Measurements from ENCODE around the gene SPOP. TPM values are rescaled to one million over a fixed set of nuclear protein-coding genes. Genes with fewer than 3 reads are reported as not detected.

SPOP gene
- total RNA-seq, 1 donor from 2014 or later: 58.0 TPM

DNA sequence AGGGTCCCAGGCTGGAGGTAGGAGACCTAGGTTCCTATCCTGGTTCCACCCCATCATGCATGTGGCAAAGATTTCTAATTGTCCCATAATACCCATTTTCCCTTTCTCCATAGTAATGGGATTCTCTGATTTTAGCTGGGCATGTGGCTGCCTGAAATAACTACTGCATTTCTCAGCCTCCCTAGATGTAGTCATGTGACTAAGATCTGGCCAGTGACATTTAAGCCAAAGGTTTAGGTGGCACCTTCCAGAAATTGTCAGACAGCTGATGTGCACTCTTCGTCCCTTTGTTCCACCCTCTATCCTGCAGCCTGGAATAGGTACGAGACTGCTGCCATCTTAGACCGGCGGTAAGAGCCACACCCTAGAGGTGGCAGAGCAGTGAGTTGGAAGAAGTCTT, 94.0 kb downstream of the SPOP start:
- Mint-ChIP-seq H3K36me3 (ENCODE audit: insufficient read depth) (peaks cover 1% of the 10 kb centered on the region), H3K27me3 (peaks cover 5% of the 10 kb centered on the region), H3K9me3 (ENCODE audit: low read depth) (no peaks in the 10 kb centered on the region), H3K4me1 (ENCODE audit: low read depth) (no peaks in the 10 kb centered on the region), H3K4me3 (ENCODE audit: low read depth) (no peak overlapping the region), H3K27ac (no peak overlapping the region)
- DNase-seq (ENCODE audit: low spot score, unreplicated experiment): no peak
- TF ChIP-seq, protein P1, sequence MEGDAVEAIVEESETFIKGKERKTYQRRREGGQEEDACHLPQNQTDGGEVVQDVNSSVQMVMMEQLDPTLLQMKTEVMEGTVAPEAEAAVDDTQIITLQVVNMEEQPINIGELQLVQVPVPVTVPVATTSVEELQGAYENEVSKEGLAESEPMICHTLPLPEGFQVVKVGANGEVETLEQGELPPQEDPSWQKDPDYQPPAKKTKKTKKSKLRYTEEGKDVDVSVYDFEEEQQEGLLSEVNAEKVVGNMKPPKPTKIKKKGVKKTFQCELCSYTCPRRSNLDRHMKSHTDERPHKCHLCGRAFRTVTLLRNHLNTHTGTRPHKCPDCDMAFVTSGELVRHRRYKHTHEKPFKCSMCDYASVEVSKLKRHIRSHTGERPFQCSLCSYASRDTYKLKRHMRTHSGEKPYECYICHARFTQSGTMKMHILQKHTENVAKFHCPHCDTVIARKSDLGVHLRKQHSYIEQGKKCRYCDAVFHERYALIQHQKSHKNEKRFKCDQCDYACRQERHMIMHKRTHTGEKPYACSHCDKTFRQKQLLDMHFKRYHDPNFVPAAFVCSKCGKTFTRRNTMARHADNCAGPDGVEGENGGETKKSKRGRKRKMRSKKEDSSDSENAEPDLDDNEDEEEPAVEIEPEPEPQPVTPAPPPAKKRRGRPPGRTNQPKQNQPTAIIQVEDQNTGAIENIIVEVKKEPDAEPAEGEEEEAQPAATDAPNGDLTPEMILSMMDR (IDR thresholded peaks at IDR 0.05; ENCODE audit: unreplicated experiment): no peak

DNA sequence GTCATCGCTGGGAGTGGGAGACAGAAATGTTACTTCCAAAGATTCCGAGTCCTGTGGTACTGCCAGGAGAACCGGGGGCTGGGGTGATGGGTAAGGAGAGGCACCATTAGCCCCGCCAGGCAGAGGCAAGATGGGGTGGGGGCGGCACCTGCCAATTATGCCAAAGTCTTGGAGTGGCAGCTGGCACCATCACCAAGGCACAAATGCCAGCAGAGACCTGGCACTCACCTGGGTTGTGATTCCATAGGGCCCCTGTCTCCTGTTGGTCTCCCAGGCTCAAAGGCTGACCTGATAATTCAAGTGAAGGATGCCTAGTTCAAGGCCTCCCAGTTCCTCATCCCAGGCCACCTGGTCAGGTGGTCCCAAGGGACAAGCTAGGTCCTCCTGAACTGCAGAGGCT, 94.7 kb downstream of the SPOP start:
- peaks cover 1% of the 10 kb centered on the region for H3K36me3 Mint-ChIP-seq (ENCODE audit: insufficient read depth)
- TF ChIP-seq, protein P1 (IDR thresholded peaks at IDR 0.05; ENCODE audit: unreplicated experiment): no peak
- peaks cover 9% of the 10 kb centered on the region for H3K27me3 Mint-ChIP-seq
- H3K9me3 Mint-ChIP-seq (ENCODE audit: low read depth): no peaks in the 10 kb centered on the region
- no peak for DNase-seq (ENCODE audit: low spot score, unreplicated experiment)
- H3K27ac Mint-ChIP-seq: no peak overlapping the region
- H3K4me1 Mint-ChIP-seq (ENCODE audit: low read depth): no peaks in the 10 kb centered on the region
- H3K4me3 Mint-ChIP-seq (ENCODE audit: low read depth): no peak overlapping the region

DNA sequence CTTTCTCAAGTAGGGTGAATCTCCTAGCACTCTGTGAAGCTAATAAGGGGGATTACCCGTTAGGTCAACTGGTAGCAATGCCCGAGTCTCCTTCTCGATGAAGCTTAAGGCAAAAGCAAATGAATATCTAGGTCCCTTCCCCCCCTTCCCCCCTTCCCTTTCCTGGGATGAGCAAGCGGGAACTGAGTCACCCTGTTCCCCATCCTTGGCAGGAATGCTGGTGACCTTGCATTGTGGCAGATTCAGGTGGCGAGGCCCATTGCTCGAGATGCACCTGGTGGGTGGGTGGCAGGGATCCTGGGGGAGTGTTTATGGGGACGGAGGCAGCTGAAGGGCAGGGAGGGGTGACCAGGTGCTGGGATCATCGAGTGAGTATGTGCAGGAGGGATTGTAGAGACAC, 95.1 kb downstream of the SPOP start:
- H3K36me3 Mint-ChIP-seq (ENCODE audit: insufficient read depth): peaks cover 1% of the 10 kb centered on the region
- H3K4me3 Mint-ChIP-seq (ENCODE audit: low read depth): no peak overlapping the region
- TF ChIP-seq, protein P1 (IDR thresholded peaks at IDR 0.05; ENCODE audit: unreplicated experiment): no peak
- no peak for DNase-seq (ENCODE audit: low spot score, unreplicated experiment)
- H3K27ac Mint-ChIP-seq: no peak overlapping the region
- no peaks in the 10 kb centered on the region for H3K4me1 Mint-ChIP-seq (ENCODE audit: low read depth)
- H3K9me3 Mint-ChIP-seq (ENCODE audit: low read depth): no peaks in the 10 kb centered on the region
- H3K27me3 Mint-ChIP-seq: peaks cover 13% of the 10 kb centered on the region

DNA sequence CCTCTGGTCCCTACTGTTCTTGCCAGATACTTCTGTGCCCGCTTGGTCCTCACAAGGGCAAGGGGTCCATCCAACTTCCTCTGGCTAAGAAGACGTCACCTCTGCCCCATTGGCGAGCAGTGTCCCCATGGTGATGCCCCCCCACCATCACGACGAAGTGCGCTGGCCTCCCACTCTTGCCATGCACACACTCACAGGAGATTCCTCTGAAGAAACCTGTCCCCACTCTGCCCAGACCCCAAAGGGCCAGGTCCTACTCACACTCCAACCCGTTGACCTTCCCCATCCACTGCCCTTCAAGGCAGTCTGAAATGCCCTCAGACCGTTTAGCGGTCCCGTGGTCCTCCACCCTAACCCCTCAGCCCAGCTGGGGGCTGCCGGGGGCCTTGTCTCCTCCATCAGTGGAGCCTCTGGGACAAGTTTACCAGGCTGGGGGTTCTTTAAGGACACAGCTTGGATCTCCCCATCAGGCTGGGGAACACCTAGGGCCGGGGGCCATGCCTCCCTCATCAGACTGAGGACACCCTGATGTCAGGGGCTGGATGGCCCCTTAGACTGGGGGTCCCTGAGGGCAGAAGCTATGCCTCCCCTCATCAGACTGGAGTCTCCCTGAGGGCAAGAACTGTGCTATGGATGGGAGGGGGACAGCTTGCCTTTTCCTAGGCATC, 95.7 kb downstream of the SPOP start:
- Mint-ChIP-seq H3K9me3 (ENCODE audit: low read depth) (no peaks in the 10 kb centered on the region), H3K27ac (no peak overlapping the region), H3K36me3 (ENCODE audit: insufficient read depth) (peaks cover 1% of the 10 kb centered on the region), H3K4me1 (ENCODE audit: low read depth) (no peaks in the 10 kb centered on the region), H3K4me3 (ENCODE audit: low read depth) (no peak overlapping the region), H3K27me3 (peaks cover 19% of the 10 kb centered on the region)
- TF ChIP-seq, protein P1 (IDR thresholded peaks at IDR 0.05; ENCODE audit: unreplicated experiment): no peak
- no peak for DNase-seq (ENCODE audit: low spot score, unreplicated experiment)

DNA sequence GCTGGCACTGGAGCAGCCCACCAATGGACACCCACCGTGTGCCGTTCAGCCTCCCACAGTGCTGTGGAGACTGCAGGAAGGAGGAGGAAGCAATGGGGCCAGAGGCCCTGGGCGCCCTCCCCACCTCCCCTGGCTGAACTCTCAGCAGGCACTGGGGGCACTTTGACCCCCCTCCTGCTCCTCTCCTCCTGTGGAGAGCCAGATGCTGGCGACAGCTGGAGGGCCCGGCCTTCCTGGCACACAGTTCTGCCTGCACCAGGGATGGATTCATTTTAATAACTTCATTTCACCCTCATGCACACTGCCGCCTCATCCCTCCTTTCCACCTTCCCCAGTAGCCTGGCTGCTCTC, 96.3 kb downstream of the SPOP start:
- H3K9me3 Mint-ChIP-seq (ENCODE audit: low read depth): no peaks in the 10 kb centered on the region
- H3K27me3 Mint-ChIP-seq: peaks cover 23% of the 10 kb centered on the region
- peaks cover 1% of the 10 kb centered on the region for H3K36me3 Mint-ChIP-seq (ENCODE audit: insufficient read depth)
- TF ChIP-seq, protein P1 (IDR thresholded peaks at IDR 0.05; ENCODE audit: unreplicated experiment): no peak
- DNase-seq (ENCODE audit: low spot score, unreplicated experiment): no peak
- H3K4me3 Mint-ChIP-seq (ENCODE audit: low read depth): no peak overlapping the region
- H3K4me1 Mint-ChIP-seq (ENCODE audit: low read depth): peaks cover 2% of the 10 kb centered on the region
- H3K27ac Mint-ChIP-seq: no peak overlapping the region
